GM18868 (cell line): ENCODE results near the gene RHBDF2.
"Not testable (repeated sequence)": the region's sequence is repeated elsewhere in the genome, so short reads cannot be mapped to it uniquely, and the experiment has no call there.

Source experiments
- ATAC-seq: cut with Tn5 transposase; IDR thresholded peaks from one replicate; pipeline ENCODE4 v1.9.1; 2021; ENCODE audit warnings: mild to moderate bottlenecking, moderate library complexity; ENCODE audit not compliant: unreplicated experiment

Gene RHBDF2

GRCh38 chr17:76525513-76525833, 24.2 kb upstream of the RHBDF2 start:
- ATAC-seq = not testable (repeated sequence)

GRCh38 chr17:76524598-76525512, 23.6 kb upstream of the RHBDF2 start:
- ATAC-seq = no peak

GRCh38 chr17:76523084-76524037, 22.1 kb upstream of the RHBDF2 start:
- no peak for ATAC-seq

GRCh38 chr17:76521683-76522082, 20.5 kb upstream of the RHBDF2 start:
- ATAC-seq = not testable (repeated sequence)

- no peak for ATAC-seq
Measured at GRCh38 chr17:76521262-76521661, 20.0 kb upstream of the RHBDF2 start.

GRCh38 chr17:76519048-76519966, 18.1 kb upstream of the RHBDF2 start:
- ATAC-seq = no peak

- no peak for ATAC-seq
Measured at GRCh38 chr17:76517638-76518038, 16.4 kb upstream of the RHBDF2 start.

GRCh38 chr17:76515274-76515949, 14.2 kb upstream of the RHBDF2 start:
- no peak for ATAC-seq

- not testable (repeated sequence) for ATAC-seq
Measured at GRCh38 chr17:76514355-76514754, 13.1 kb upstream of the RHBDF2 start.

GRCh38 chr17:76513306-76513692, 12.1 kb upstream of the RHBDF2 start:
- no peak for ATAC-seq

- no peak for ATAC-seq
Measured at GRCh38 chr17:76512366-76513305, 11.4 kb upstream of the RHBDF2 start.

- no peak for ATAC-seq
Measured at GRCh38 chr17:76511668-76512365, 10.6 kb upstream of the RHBDF2 start.

GRCh38 chr17:76510831-76511244, 9.6 kb upstream of the RHBDF2 start:
- no peak for ATAC-seq

GRCh38 chr17:76508472-76509063, 7.3 kb upstream of the RHBDF2 start:
- ATAC-seq = not testable (repeated sequence)

GRCh38 chr17:76506408-76507345, 5.5 kb upstream of the RHBDF2 start:
- ATAC-seq = peak; percentile 60

GRCh38 chr17:76504117-76504516, 2.9 kb upstream of the RHBDF2 start:
- ATAC-seq = no peak
